AG10803 (cell line): ENCODE measurements around the gene LCN12.

Experiments
- DNase-seq: peaks from one replicate; pipeline ENCODE4 v3.0.0; 2010; ENCODE audit warnings: low read depth
- H3K4me3 ChIP-seq: 2 replicates; pipeline ENCODE4 v1.5.1; 2011; ENCODE audit warnings: mild to moderate bottlenecking, low read length, control low read depth
- TF ChIP-seq, protein P1 (sequence below): conservative IDR thresholded peaks from 2 replicates; pipeline ENCODE4 v1.5.1; 2011; ENCODE audit warnings: mild to moderate bottlenecking, low read length, control low read depth, inconsistent platforms

Gene LCN12

DNA sequence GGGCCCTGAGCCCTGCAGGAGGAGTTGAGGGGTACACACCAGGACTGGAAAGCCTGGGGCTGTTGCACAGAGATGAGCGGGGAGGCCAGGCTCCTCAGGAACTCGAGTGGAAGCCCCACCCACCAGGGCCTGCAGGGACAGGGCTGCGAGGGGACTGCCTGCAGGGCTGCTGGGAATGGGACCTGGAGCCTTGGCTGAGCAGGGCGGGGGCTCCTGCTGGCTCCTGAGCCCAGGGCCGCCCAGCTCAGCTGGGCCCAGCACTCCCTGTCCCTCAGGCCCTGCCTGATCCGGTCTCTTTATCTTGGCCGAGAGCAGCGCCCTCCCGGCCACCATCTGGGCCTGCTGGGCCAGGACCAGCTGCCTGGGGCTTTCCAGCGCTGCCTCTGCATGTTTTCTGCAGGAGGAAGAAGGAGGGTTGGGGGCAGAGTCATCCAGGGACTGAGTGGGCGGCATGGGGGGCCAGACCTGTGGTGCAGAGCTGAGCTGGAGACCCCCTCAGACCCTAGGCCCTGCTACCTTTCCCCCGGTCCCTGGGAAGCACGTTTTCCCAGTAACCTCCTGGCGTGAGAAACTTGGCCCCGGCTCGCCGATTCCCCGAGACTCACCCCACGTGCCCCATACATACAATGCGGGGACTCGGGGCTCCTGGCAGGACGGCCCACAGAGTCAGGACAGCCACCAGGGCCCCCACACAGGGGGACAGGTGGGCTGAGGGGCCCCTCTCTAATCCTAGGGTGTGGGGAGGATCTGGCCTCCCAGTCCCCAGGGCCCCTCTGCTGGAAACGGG is 9.4 kb downstream of the LCN12 start:
- DNase-seq: no peak
- no peak overlapping the region for H3K4me3 ChIP-seq
- TF ChIP-seq, protein P1, sequence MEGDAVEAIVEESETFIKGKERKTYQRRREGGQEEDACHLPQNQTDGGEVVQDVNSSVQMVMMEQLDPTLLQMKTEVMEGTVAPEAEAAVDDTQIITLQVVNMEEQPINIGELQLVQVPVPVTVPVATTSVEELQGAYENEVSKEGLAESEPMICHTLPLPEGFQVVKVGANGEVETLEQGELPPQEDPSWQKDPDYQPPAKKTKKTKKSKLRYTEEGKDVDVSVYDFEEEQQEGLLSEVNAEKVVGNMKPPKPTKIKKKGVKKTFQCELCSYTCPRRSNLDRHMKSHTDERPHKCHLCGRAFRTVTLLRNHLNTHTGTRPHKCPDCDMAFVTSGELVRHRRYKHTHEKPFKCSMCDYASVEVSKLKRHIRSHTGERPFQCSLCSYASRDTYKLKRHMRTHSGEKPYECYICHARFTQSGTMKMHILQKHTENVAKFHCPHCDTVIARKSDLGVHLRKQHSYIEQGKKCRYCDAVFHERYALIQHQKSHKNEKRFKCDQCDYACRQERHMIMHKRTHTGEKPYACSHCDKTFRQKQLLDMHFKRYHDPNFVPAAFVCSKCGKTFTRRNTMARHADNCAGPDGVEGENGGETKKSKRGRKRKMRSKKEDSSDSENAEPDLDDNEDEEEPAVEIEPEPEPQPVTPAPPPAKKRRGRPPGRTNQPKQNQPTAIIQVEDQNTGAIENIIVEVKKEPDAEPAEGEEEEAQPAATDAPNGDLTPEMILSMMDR: no peak

DNA sequence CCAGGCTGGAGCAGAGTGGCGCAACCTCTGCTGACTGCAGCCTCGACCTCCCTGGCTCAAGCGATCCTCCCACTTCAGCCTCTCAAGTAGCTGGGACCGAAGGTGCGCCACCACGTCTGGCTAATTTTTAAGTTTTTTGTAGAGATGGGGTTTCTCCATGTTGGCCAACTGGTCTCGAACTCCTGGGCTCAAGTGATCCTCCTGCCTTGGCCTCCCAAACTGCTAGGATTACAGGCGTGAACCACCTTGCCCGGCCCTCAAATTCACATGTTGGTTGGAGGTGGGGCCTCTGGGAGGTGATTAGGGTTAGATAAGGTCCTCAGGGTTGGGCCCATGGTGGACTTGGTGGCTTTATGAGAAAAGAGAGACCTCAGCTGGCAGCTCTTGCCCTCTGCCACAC is 10.1 kb downstream of the LCN12 start:
- TF ChIP-seq, protein P1: no peak
- H3K4me3 ChIP-seq: no peak overlapping the region
- DNase-seq: no peak

DNA sequence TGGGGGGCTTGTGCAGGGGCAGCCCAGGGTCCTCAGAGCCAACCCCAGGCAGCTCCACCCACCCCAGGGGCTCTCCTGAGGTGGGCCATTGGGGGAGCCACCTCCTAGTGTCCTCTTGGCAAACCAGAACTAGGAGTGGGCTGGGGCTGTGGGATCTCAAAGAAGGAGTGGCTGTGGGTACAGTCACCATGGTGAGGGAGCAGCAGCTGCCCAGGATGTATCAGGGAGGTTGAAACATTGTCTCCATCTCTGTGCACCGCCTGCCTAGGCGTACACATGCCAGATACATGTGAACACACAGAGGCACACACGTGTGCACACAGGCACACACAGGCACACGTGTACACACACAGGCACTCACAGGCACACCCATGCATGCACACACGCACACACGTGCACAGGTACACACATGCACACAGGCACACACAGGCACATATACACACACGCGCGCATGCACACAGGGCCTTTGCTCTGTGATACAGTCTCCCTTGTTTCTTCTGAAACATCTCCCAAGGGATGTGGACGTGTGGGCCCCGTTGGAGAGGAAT is 10.7 kb downstream of the LCN12 start:
- TF ChIP-seq, protein P1: no peak
- H3K4me3 ChIP-seq: no peak overlapping the region
- no peak for DNase-seq

DNA sequence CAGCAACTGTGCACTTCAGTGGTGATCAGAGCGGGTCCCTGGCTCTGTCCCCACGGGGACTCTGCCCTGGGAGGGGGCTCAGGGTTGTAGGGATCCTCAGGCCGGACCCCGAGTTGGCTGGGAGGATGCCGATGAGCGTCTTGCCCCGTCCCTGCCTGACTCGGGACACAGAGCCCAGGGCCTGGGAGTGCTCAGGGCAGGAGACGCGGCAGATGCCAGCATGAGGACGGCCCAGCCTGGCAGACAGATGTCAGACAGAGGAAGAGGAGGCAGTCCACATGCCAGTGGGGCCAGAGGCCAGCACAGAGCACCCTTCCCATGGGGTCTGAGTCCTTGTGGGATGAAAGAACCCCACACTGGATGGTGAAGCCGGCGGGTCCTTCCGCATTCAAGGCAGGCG is 11.3 kb downstream of the LCN12 start:
- TF ChIP-seq, protein P1: no peak
- H3K4me3 ChIP-seq: no peak overlapping the region
- no peak for DNase-seq

DNA sequence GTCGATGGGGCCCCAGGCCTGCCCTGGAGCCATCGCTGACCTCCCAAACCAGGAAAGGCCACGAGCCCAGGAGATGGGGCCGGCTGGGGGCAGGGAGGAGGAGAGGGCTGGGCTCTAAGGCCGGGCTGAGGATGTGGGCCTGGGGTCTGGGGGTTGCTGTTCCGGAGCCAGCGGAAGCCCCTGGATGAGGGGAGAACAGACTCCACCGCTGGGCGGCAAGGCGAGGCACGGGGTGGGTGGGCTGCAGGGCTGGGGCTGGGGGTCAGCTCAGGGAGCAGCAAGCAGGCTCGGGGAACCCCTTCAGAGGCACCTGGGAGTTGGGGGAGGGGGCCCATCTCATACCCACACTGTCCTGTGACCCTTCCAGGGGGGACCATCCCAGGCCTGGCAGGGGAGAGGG is 11.7 kb downstream of the LCN12 start:
- DNase-seq: no peak
- TF ChIP-seq, protein P1: no peak

DNA sequence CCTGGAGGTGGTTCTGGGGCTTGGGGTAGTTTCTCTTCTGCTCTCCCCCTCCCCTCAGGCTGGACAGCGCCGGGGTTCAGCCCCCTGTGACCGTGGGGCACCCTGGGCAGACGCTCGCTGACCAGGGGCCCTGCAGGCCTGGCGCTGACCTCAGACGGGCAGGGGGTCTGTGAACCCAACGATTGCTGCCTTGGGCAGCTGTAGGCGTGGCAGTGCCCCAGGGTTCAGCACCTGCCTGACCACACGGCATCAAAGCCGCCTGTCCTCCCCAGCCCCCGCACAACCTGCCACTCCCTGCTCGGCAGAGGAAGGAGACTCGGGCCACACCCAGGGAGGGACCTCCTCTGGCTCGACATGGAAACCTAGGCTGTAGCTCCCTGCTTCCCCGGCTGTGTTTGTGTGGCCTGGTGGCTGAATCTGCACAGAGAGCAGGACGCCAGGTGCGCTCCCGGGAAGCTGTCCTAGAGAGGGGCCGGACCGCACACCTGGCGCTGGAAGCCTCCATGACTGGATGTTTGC is 12.2 kb downstream of the LCN12 start:
- H3K4me3 ChIP-seq: no peak overlapping the region
- DNase-seq: no peak
- TF ChIP-seq, protein P1: no peak

More for the DNA sequence above, 11.7 kb downstream of the LCN12 start:
- H3K4me3 ChIP-seq: no peak overlapping the region

DNA sequence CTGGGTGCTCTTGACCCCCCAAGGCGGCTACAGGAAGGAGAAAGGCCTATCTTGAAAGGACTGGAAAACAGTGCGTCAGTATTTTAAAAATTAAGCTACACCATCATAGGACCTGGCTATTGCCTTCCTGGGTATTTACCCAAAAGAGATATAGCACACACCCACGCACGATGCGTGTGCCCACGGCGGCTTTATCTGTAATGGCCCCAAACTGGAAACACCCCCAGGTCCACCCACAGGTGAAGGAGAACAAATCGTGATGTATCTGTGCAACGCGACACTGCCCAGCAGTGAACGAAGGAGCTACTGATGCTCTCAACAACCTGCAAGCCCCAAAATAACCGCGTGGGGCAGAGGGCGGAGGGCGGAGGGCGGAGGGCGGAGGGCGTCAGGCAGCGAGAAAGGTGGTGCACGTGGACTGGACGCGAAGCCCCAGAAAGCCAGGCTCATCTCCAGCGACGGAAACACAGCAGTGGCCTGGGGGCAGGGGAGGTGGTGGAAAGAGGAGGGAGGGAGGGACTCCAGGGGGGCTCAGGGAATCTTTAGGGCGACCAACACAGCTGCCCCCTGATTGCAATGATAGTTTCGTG is 12.9 kb downstream of the LCN12 start:
- H3K4me3 ChIP-seq: no peak overlapping the region
- TF ChIP-seq, protein P1: no peak
- no peak for DNase-seq
